ENCODE measurements around the gene PREX1. TPM values are rescaled to one million over a fixed set of nuclear protein-coding genes. Genes with fewer than 3 reads are reported as not detected.
"Not testable (repeated sequence)": the region's sequence is repeated elsewhere in the genome, so short reads cannot be mapped to it uniquely, and the experiment has no call there.

Gene PREX1, protein sequence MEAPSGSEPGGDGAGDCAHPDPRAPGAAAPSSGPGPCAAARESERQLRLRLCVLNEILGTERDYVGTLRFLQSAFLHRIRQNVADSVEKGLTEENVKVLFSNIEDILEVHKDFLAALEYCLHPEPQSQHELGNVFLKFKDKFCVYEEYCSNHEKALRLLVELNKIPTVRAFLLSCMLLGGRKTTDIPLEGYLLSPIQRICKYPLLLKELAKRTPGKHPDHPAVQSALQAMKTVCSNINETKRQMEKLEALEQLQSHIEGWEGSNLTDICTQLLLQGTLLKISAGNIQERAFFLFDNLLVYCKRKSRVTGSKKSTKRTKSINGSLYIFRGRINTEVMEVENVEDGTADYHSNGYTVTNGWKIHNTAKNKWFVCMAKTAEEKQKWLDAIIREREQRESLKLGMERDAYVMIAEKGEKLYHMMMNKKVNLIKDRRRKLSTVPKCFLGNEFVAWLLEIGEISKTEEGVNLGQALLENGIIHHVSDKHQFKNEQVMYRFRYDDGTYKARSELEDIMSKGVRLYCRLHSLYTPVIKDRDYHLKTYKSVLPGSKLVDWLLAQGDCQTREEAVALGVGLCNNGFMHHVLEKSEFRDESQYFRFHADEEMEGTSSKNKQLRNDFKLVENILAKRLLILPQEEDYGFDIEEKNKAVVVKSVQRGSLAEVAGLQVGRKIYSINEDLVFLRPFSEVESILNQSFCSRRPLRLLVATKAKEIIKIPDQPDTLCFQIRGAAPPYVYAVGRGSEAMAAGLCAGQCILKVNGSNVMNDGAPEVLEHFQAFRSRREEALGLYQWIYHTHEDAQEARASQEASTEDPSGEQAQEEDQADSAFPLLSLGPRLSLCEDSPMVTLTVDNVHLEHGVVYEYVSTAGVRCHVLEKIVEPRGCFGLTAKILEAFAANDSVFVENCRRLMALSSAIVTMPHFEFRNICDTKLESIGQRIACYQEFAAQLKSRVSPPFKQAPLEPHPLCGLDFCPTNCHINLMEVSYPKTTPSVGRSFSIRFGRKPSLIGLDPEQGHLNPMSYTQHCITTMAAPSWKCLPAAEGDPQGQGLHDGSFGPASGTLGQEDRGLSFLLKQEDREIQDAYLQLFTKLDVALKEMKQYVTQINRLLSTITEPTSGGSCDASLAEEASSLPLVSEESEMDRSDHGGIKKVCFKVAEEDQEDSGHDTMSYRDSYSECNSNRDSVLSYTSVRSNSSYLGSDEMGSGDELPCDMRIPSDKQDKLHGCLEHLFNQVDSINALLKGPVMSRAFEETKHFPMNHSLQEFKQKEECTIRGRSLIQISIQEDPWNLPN (N-terminal part only)
- total RNA-seq (12.5 and 15.3 TPM in 2 replicates), polyA plus RNA-seq (4.5 and 7.4 TPM in 2 replicates)

DNA sequence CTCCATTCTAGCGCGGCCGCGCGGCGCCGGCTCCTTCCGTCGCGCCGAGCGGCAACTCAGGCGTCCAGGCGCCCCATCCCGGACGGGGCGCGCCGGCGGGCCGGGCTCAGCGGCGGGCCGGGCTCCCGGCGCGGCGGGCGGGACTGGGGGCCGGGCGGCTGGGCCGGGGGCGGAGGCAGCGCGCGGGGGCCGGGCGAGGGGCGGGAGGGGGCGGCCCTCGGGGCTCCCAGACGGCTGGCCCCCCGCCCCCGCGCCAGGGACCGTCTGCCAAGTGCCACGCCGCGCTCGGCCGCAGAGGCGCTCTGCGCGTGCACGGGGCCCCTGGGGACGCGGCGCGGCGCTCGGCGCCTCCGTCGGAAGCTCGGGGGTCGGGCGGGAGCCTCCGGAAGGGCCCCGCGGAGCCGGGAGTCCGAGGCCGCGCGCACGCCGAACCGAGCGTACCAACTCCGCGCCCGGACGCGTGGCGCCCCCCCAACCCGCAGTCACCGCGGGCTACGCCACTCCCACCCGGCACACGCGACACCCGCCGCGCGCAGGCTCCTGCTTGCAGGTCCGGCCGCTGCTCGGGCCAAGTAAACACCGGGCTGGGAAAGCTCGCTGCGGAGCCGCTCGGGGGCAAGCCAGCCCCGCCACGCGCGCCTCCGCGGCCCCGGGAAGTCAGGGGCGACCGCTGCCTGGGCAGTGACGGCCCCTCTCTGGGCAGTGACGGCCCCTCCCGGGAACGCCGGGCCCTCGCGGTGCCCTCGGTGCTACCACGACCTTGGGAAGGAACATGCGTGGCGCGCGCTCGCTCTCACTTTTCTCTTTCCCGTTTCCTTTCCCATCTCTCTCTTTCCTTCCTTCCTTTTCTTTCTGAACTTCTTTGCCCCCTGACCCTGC is at the start of gene PREX1:
Gene PREX1 (minus strand): TSS at position 145 of the 879 bp plus-strand sequence. CDS start 139 bp downstream, at position 6.
- no peaks in the 10 kb centered on the region for H3K9me3 ChIP-seq (ENCODE audit: low read depth)
- H3K4me3 ChIP-seq = peak within 1 kb of the TSS; percentile 97
- H3K27me3 ChIP-seq = no peaks in the 10 kb centered on the region
- peaks cover 7% of the 10 kb centered on the region for H3K4me1 ChIP-seq (ENCODE audit: low read depth)
- peak within 1 kb of the TSS; percentile 77 for H3K27ac ChIP-seq
- DNase-seq (ENCODE audit: low read depth in 1 of 2, low spot score in 1 of 2) = peak; percentile 91 to 92
- TF ChIP-seq, protein P1, sequence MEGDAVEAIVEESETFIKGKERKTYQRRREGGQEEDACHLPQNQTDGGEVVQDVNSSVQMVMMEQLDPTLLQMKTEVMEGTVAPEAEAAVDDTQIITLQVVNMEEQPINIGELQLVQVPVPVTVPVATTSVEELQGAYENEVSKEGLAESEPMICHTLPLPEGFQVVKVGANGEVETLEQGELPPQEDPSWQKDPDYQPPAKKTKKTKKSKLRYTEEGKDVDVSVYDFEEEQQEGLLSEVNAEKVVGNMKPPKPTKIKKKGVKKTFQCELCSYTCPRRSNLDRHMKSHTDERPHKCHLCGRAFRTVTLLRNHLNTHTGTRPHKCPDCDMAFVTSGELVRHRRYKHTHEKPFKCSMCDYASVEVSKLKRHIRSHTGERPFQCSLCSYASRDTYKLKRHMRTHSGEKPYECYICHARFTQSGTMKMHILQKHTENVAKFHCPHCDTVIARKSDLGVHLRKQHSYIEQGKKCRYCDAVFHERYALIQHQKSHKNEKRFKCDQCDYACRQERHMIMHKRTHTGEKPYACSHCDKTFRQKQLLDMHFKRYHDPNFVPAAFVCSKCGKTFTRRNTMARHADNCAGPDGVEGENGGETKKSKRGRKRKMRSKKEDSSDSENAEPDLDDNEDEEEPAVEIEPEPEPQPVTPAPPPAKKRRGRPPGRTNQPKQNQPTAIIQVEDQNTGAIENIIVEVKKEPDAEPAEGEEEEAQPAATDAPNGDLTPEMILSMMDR (IDR thresholded peaks at IDR 0.05; ENCODE audit: low read depth, low read length) = no peak
- no peaks in the 10 kb centered on the region for H3K36me3 ChIP-seq

DNA sequence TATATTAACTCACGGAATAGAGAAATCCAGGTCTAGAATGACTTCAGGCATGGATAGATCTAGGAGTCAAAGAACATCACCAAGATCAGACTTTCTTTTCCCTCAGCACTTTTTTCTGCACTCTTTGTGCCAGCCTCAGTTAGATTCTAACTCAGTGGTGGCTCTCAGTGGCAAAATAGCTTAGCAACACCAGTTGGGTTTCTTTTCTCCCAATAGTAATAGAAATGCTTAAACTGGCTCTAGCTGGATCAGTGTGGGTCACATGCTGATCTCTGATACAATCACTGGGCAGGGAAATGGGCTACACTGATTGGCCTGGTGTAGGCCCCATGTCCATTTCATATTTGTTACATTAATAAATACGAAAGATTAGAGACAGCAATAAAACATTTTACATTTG is 49.5 kb upstream of the PREX1 start:
- no peak overlapping the region for H3K27ac ChIP-seq
- H3K36me3 ChIP-seq = no peaks in the 10 kb centered on the region
- H3K27me3 ChIP-seq = peaks cover 24% of the 10 kb centered on the region
- H3K4me1 ChIP-seq (ENCODE audit: low read depth) = no peaks in the 10 kb centered on the region
- no peak overlapping the region for H3K4me3 ChIP-seq
- H3K9me3 ChIP-seq (ENCODE audit: low read depth) = no peaks in the 10 kb centered on the region
- DNase-seq (ENCODE audit: low read depth in 1 of 2, low spot score in 1 of 2) = no peak
- TF ChIP-seq, protein P1 (IDR thresholded peaks at IDR 0.05; ENCODE audit: low read depth, low read length) = no peak

DNA sequence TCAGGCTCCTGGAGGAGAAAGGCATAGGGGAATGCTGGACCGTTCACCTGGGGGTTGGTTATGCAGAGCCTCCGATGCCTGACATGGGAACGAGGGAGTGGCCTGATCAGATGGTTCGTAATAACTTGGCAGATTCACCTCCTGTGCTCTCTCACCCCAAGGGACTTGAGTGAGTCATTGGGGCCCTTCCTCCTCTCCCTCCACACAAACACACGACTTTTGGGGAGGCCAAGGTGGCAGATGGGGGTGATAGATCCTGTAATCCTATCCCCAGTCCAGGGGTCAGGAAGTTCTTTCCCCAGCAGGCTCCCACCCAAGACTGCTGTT is 48.1 kb upstream of the PREX1 start:
- Histone ChIP-seq H3K9me3 (ENCODE audit: low read depth) (no peaks in the 10 kb centered on the region), H3K36me3 (no peaks in the 10 kb centered on the region), H3K27ac (no peak overlapping the region), H3K4me1 (ENCODE audit: low read depth) (no peaks in the 10 kb centered on the region), H3K4me3 (no peak overlapping the region), H3K27me3 (peaks cover 24% of the 10 kb centered on the region)
- TF ChIP-seq, protein P1 (IDR thresholded peaks at IDR 0.05; ENCODE audit: low read depth, low read length) = no peak
- peak in 1 of 2 donors; percentile 36 for DNase-seq (ENCODE audit: low read depth in 1 of 2, low spot score in 1 of 2)

DNA sequence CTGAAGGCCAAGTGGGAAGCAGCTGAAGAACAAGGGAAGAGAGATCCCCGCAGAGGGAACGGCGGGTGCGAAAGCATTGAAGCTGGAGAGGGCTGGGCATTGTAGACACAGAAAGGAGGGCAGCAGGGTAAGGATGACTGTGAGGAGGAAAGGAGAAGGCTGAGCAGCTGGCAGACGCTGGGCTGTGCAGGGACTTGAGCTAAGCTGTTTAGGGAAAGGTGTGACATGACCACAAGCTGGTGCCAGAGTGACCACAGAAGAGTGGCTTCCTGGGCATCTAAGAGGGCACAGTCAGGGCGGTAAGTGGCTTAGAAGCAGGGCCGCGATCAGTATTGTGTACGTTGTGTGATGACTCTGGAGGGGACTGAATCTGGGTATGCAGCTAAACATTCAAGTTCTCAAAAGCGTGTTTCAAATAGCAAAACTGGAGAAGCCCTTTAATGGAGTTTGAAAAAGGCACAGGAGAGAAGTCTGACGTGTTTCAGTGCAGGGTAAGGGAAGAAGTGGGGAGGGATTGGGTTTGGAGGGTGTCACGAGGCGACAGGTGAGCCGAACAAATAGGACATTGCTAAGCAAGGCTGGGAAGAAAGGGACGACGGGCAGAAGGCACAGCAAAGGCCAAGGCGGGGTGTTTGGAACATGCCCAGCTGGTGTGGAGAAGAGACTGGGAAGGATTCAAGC is 47.6 kb upstream of the PREX1 start:
- H3K27me3 ChIP-seq = peaks cover 26% of the 10 kb centered on the region
- no peaks in the 10 kb centered on the region for H3K36me3 ChIP-seq
- DNase-seq (ENCODE audit: low read depth in 1 of 2, low spot score in 1 of 2) = no peak
- no peak overlapping the region for H3K4me3 ChIP-seq
- TF ChIP-seq, protein P1 (IDR thresholded peaks at IDR 0.05; ENCODE audit: low read depth, low read length) = no peak
- no peaks in the 10 kb centered on the region for H3K9me3 ChIP-seq (ENCODE audit: low read depth)
- no peaks in the 10 kb centered on the region for H3K4me1 ChIP-seq (ENCODE audit: low read depth)
- no peak overlapping the region for H3K27ac ChIP-seq

DNA sequence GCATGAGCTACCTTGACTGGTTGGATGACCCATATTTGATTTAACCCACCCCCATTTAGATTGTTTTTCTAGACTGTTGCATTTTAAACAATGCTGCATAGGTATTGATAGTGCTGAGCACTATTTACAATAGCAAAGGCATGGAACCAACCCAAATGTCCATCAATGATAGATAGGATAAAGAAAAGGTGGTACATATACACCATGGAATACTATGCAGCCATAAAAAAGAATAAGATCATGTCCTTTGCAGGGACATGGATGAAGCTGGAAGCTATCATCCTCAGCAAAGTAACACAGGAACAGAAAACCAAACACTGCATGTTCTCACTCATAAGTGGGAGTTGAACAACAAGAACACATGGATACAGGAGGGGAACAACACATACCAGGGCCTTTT is 41.6 kb upstream of the PREX1 start:
- H3K4me3 ChIP-seq; H3K4me1 ChIP-seq (ENCODE audit: low read depth); H3K9me3 ChIP-seq (ENCODE audit: low read depth); DNase-seq (ENCODE audit: low read depth in 1 of 2, low spot score in 1 of 2); H3K27ac ChIP-seq; H3K36me3 ChIP-seq: not testable (repeated sequence)
- H3K27me3 ChIP-seq = peaks cover 33% of the 10 kb centered on the region

Measured in cardiac muscle cell (in vitro differentiated cells and primary cell).